TTC549 (cell line): ENCODE data around the gene TOR1AIP2.
"Not testable (repeated sequence)": the region's sequence is repeated elsewhere in the genome, so short reads cannot be mapped to it uniquely, and the experiment has no call there.

ENCODE experiments used
- FAIRE-seq: peaks from 2 replicates; lab custom pipeline; 2012; peaks lifted over from hg19 to GRCh38; lab: Jason Lieb, UNC

TOR1AIP2 gene

GRCh38 chr1:179807291-179807690 lies 70.3 kb downstream of the TOR1AIP2 start:
- FAIRE-seq = no peak

DNA sequence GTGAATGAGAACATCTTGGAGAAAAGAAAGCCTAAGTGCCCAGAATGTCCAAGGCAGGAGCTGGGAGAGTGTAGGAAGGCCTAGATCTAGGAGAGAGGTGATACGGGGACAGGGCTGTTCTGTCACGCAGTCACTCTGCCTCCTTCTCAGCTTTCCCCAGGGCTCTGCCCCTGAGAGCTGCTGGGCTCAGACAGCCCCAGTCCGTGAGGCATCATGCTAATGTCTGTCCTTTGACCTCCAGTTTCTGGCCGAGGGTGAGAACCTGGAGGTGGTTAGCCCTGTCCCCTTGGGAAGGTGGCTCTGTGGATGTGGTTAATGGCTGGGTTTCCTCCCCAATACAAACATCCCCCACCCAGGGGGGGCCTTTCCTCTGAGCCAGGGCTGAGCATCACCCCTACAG lies 71.3 kb downstream of the TOR1AIP2 start:
- no peak for FAIRE-seq

DNA sequence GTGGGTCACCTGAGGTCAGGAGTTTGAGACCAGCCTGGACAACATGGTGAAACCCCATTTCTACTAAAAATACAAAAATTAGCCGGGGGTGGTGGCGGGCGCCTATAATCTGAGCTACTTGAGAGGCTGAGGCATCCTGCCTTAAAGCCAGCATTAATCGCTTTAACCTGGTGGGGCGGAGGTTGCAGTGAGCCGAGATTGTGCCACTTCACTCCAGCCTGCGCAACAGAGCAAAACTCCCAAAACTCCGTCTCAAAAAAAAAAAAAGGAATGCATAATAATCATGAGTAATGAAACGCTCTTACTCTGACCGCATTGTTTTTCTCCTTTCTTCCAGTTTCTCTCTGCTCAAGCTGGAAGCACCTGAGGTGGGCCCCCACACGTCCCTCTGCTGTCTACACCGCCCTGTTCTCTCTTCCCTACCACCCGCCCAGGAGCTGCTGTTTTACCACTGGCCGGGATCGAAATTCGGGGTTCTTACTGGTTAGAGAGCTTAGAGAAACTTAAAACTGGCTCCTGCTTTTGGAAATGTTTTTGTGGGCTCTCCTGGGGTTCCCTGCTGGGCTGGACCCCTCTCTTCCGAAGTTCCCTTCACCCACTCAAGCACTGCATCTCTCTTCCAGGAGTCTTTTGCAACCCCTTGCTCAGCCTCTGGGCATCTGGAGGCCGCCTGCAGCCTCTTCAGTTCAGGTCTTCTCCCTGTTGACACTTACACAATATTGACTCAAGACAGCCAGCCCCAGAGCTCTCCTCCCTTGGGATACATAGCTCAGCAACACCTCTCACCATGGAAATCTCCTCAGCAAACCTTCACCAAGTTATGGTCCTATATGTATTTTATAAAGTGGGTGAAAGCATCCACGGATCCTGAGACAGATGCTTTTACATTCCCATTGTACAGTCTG lies 72.1 kb downstream of the TOR1AIP2 start:
- FAIRE-seq = no peak

GRCh38 chr1:179804417-179804816 lies 73.2 kb downstream of the TOR1AIP2 start:
- not testable (repeated sequence) for FAIRE-seq

DNA sequence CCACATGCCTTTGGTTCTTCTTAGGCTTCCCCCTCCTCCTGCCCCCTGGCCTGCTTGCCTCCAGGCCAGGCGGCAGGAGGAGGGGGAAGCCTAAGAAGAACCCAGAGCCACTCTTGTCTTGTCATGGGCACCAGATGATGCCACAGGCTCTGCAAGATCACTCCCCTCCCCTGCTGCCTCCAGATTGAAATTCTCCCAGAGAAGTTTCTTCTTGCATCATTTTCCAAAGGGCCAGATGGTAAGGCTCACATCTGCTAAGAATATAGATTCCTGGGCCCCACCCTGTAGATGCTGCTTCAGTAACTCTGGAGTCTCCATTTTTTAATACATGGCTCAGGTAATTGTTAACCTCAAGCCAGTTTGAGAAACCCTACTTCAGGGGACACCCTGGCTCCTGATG lies 73.7 kb downstream of the TOR1AIP2 start:
- no peak for FAIRE-seq

DNA sequence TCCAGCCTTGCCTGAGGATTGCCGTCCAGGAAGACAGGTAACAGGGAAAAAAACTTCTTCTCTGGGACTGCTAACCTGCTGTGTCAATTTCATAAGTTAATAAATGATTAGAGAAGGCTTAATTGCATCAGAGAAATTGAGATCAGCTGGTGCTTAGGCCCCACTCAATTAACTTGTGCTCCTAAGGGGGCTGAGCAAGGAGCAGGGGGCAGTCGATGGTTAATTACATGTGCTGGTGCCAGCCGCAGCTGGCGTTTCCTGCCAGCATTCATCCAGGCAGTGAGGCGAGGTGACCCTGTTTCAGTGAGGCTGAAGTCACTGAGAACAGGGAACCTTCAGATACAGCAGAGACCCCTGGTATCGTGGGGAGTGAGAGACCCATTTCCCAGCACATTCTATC lies 74.5 kb downstream of the TOR1AIP2 start:
- no peak for FAIRE-seq

- FAIRE-seq = no peak
These were observed 77.1 kb downstream of the TOR1AIP2 start for GRCh38 chr1:179800481-179800880.

GRCh38 chr1:179798864-179799516 lies 78.6 kb downstream of the TOR1AIP2 start:
- FAIRE-seq = no peak

GRCh38 chr1:179798213-179798863 lies 79.3 kb downstream of the TOR1AIP2 start:
- no peak for FAIRE-seq

DNA sequence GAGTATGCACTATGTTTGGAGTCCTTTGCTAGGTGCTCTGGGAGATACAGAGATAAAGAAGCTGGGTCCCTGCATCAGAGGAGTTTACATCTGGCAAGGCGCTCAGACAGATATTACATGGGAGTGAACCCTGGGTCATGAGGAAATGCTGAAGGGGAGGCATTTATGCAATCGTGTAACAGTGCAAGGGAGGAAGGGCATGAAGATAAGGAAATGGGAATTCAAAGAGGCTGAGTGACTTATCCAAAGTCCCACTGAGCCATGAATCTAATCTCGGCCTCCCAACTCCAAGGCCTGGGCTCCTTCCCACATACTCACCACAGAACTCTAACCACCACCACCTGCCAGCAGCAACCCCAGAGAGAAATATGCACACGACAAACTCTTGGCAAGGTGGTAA lies 82.9 kb downstream of the TOR1AIP2 start:
- FAIRE-seq = no peak

DNA sequence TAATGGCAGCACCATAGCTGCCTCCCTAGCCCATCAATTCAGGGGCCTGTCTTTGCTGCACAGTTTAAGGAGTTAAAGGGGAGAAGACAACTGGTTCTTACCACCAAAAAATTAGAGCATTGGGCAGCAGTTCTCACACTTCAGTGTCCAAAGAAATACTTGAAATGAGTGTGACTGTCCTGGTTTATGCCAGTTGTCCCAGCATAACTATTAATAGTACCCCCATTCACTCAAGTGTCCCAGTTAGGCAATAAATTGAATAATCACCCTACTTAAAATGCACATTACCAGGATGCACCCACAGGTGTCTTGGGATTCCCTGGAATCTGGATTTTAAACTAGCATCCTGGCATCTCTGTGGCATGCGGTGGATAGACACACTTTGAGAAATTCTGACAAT lies 83.5 kb downstream of the TOR1AIP2 start:
- FAIRE-seq = no peak

GRCh38 chr1:179793281-179793680 lies 84.3 kb downstream of the TOR1AIP2 start:
- FAIRE-seq = no peak
